ENCODE measurements around the gene CERS1. TPM values are rescaled to one million over a fixed set of nuclear protein-coding genes. Genes with fewer than 3 reads are reported as not detected.
A peak's percentile ranks its signal among the peaks of the same experiment; 100 is the strongest.

Gene CERS1
- polyA plus RNA-seq, 3 donors, result not detected

- TF ChIP-seq CTCF (IDR thresholded peaks at IDR 0.05), result no peak
- H3K9me3 ChIP-seq (replicated peaks in 1 of 2; ENCODE audit: control insufficient read depth in 1 of 2, insufficient read depth in 1 of 2, low read length in 2 of 2), result no peaks in the 10 kb centered on the region
- H3K9ac ChIP-seq (ENCODE audit: insufficient read depth, low read length, poor library complexity, severe bottlenecking), result peak overlapping the region; percentile 95
- H3K4me2 ChIP-seq (replicated peaks; ENCODE audit: extremely low read depth, low read length, poor library complexity, severe bottlenecking), result peak overlapping the region; percentile 90
- Mint-ChIP-seq H3K4me1 (peaks cover 26% of the 10 kb centered on the region), H3K27me3 (ENCODE audit: low read depth in 3 of 3) (peaks cover 0 to 2% (median 0%) of the 10 kb centered on the region in 3 donors), H3K27ac (peak overlapping the region; percentile 73 to 97 (median 94)), H3K9me3 (no peaks in the 10 kb centered on the region), H3K4me3 (peak overlapping the region; percentile 92 to 94), H3K36me3 (peaks cover 41 to 66% of the 10 kb centered on the region in 2 donors)
- H3K4me3 ChIP-seq (replicated peaks in 1 of 3; ENCODE audit: low read depth in 2 of 3, low read length in 3 of 3), result peak overlapping the region in 2 of 3 experiments; percentile 86 to 98
- DNase-seq, result no peak
- peaks cover 44% of the 10 kb centered on the region for H4K20me1 ChIP-seq (ENCODE audit: insufficient read depth, low read length)
- H3K27ac ChIP-seq (ENCODE audit: low read depth in 1 of 2, low read length in 2 of 2), result peak overlapping the region; percentile 10 to 94
- intact Hi-C loops (cut with micrococcal nuclease), result no loop called here
- no peaks in the 10 kb centered on the region for H3K27me3 ChIP-seq (ENCODE audit: control insufficient read depth in 2 of 2, insufficient read depth in 2 of 2, low read length in 2 of 2)
- H3K4me1 ChIP-seq (ENCODE audit: control insufficient read depth in 1 of 2, insufficient read depth in 2 of 2, low read length in 2 of 2), result peaks cover 21 to 26% of the 10 kb centered on the region in 2 donors
- peaks cover 67% of the 10 kb centered on the region for H3K79me2 ChIP-seq (ENCODE audit: insufficient read depth, low read length)
- WGBS (ENCODE audit: insufficient coverage), result 84% methylated on average over 8 of the region's 9 CpGs
- H2AFZ ChIP-seq (ENCODE audit: insufficient read depth, low read depth, low read length, poor library complexity, severe bottlenecking), result no peak overlapping the region
- H3K36me3 ChIP-seq (replicated peaks in 1 of 2; ENCODE audit: control insufficient read depth in 1 of 2, insufficient read depth in 2 of 2, low read length in 2 of 2), result peaks cover 37 to 45% of the 10 kb centered on the region in 2 donors
These were observed 24.4 kb upstream of the CERS1 start for GRCh38 chr19:18920400-18920799.

- peak overlapping the region; percentile 86 for H2AFZ ChIP-seq (ENCODE audit: insufficient read depth, low read depth, low read length, poor library complexity, severe bottlenecking)
- peak in 1 of 3 donors; percentile 55 for DNase-seq
- Mint-ChIP-seq H3K4me1 (peaks cover 26% of the 10 kb centered on the region), H3K27ac (peak overlapping the region; percentile 91 to 97 (median 95)), H3K27me3 (ENCODE audit: low read depth in 3 of 3) (peaks cover 0 to 2% (median 0%) of the 10 kb centered on the region in 3 donors), H3K36me3 (peaks cover 44 to 67% of the 10 kb centered on the region in 2 donors), H3K9me3 (no peaks in the 10 kb centered on the region), H3K4me3 (peak overlapping the region; percentile 92 to 94)
- H3K4me2 ChIP-seq (replicated peaks; ENCODE audit: extremely low read depth, low read length, poor library complexity, severe bottlenecking), result peak overlapping the region; percentile 90
- H3K27ac ChIP-seq (ENCODE audit: low read depth in 1 of 2, low read length in 2 of 2), result peak overlapping the region; percentile 71 to 94
- peaks cover 38 to 47% of the 10 kb centered on the region in 2 donors for H3K36me3 ChIP-seq (replicated peaks in 1 of 2; ENCODE audit: control insufficient read depth in 1 of 2, insufficient read depth in 2 of 2, low read length in 2 of 2)
- peak overlapping the region; percentile 86 to 98 (median 91) for H3K4me3 ChIP-seq (replicated peaks in 1 of 3; ENCODE audit: low read depth in 2 of 3, low read length in 3 of 3)
- 0% methylated on average over 5 of the region's 15 CpGs for WGBS (ENCODE audit: insufficient coverage)
- peaks cover 72% of the 10 kb centered on the region for H3K79me2 ChIP-seq (ENCODE audit: insufficient read depth, low read length)
- no peak for TF ChIP-seq CTCF (IDR thresholded peaks at IDR 0.05)
- intact Hi-C loops (cut with micrococcal nuclease), result loop anchor here in 1 of 2 donors (1.0 to 5.0 kb wide), 5 partner anchors 47 to 1503 kb away; partner anchors contain the start of gene ELL
- no peaks in the 10 kb centered on the region for H3K9me3 ChIP-seq (replicated peaks in 1 of 2; ENCODE audit: control insufficient read depth in 1 of 2, insufficient read depth in 1 of 2, low read length in 2 of 2)
- peak overlapping the region; percentile 95 for H3K9ac ChIP-seq (ENCODE audit: insufficient read depth, low read length, poor library complexity, severe bottlenecking)
- peaks cover 21 to 26% of the 10 kb centered on the region in 2 donors for H3K4me1 ChIP-seq (ENCODE audit: control insufficient read depth in 1 of 2, insufficient read depth in 2 of 2, low read length in 2 of 2)
- peaks cover 49% of the 10 kb centered on the region for H4K20me1 ChIP-seq (ENCODE audit: insufficient read depth, low read length)
- H3K27me3 ChIP-seq (ENCODE audit: control insufficient read depth in 2 of 2, insufficient read depth in 2 of 2, low read length in 2 of 2), result no peaks in the 10 kb centered on the region
These were observed 23.9 kb upstream of the CERS1 start for GRCh38 chr19:18919900-18920214.

Data from CD14-positive monocyte (primary cell).